Breast epithelium (tissue), 3 donors: ENCODE results near the gene STK35.

Experiments used
- POLR2A ChIP-seq: fragments of 450-650 bp; IDR thresholded peaks from one replicate; pipeline ENCODE4 v1.6.1; 2016; ENCODE audit warnings: antibody characterized with exemption, mild to moderate bottlenecking, moderate library complexity
- TF ChIP-seq, protein P1 (sequence below), 3 donors: fragments of 450-650 bp; IDR thresholded peaks; one replicate each; pipeline ENCODE4 v1.5.1; 2016 to 2017; ENCODE audit warnings: antibody characterized with exemption in 3 of 3, mild to moderate bottlenecking in 3 of 3, moderate library complexity in 3 of 3

- TF ChIP-seq POLR2A, result no peak
- TF ChIP-seq, protein P1, sequence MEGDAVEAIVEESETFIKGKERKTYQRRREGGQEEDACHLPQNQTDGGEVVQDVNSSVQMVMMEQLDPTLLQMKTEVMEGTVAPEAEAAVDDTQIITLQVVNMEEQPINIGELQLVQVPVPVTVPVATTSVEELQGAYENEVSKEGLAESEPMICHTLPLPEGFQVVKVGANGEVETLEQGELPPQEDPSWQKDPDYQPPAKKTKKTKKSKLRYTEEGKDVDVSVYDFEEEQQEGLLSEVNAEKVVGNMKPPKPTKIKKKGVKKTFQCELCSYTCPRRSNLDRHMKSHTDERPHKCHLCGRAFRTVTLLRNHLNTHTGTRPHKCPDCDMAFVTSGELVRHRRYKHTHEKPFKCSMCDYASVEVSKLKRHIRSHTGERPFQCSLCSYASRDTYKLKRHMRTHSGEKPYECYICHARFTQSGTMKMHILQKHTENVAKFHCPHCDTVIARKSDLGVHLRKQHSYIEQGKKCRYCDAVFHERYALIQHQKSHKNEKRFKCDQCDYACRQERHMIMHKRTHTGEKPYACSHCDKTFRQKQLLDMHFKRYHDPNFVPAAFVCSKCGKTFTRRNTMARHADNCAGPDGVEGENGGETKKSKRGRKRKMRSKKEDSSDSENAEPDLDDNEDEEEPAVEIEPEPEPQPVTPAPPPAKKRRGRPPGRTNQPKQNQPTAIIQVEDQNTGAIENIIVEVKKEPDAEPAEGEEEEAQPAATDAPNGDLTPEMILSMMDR (IDR thresholded peaks at IDR 0.05), result no peak
Measured at GRCh38 chr20:2088891-2089290, 12.7 kb upstream of the STK35 start.
